ENCODE data around the gene PTPRM. TPM values are rescaled to one million over a fixed set of nuclear protein-coding genes. Genes with fewer than 3 reads are reported as not detected.

PTPRM gene
- total and polyA plus RNA-seq, 2 of the 8 experiments (the other 6 are each of a cell fraction or from before 2014, with no cell fraction given) = 4.1 to 7.0 TPM

GRCh38 chr18:7857562-7857961, 290.4 kb downstream of the PTPRM start:
- 68% methylated on average over 1 of the region's 1 CpG; no CpG with 5 or more reads in 1 of the 2 experiments for WGBS, 2 experiments (ENCODE audit: extremely low coverage in 1 of 2, insufficient coverage in 1 of 2, insufficient read length in 1 of 2, insufficient replicate concordance in 2 of 2, low coverage in 1 of 2, low lambda C conversion rate in 2 of 2, missing lambda C conversion rate in 1 of 2)
- H3K14ac ChIP-seq (ENCODE audit: insufficient read length) = no peak overlapping the region
- TF ChIP-seq, protein P1, sequence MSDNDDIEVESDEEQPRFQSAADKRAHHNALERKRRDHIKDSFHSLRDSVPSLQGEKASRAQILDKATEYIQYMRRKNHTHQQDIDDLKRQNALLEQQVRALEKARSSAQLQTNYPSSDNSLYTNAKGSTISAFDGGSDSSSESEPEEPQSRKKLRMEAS (IDR thresholded peaks at IDR 0.05) = no peak
- TF ChIP-seq RAD21 (IDR thresholded peaks at IDR 0.05 in 1 of 2, conservative IDR thresholded peaks at IDR 0.05 in 1 of 2; ENCODE audit: low read depth in 2 of 2, low read length in 2 of 2) (no peak), CREB1 (IDR thresholded peaks at IDR 0.05) (no peak), CHD1 (IDR thresholded peaks at IDR 0.05; ENCODE audit: low read depth, low read length) (no peak), JUND (IDR thresholded peaks at IDR 0.05; ENCODE audit: low read length) (no peak), TAF7 (optimal IDR thresholded peaks at IDR 0.05; ENCODE audit: borderline replicate concordance, low read depth, low read length) (no peak), RNF2 (IDR thresholded peaks at IDR 0.05; ENCODE audit: borderline replicate concordance, low read depth, low read length, missing control alignments, poor library complexity, severe bottlenecking) (no peak), EZH2 (IDR thresholded peaks at IDR 0.05; ENCODE audit: low read depth, low read length, severe bottlenecking) (no peak), CTBP2 (IDR thresholded peaks at IDR 0.05; ENCODE audit: borderline replicate concordance, insufficient read depth, insufficient read length, low read length) (no peak), SIN3A (conservative IDR thresholded peaks at IDR 0.05 in 1 of 2, IDR thresholded peaks at IDR 0.05 in 1 of 2; ENCODE audit: low read depth in 1 of 2, low read length in 2 of 2) (no peak), GTF2F1 (IDR thresholded peaks at IDR 0.05; ENCODE audit: borderline replicate concordance, low read depth, low read length) (no peak), HDAC2 (IDR thresholded peaks at IDR 0.05; ENCODE audit: borderline replicate concordance in 1 of 2, low read depth in 2 of 2, low read length in 2 of 2) (no peak), SIRT6 (IDR thresholded peaks at IDR 0.05; ENCODE audit: low read length) (no peak)

More at GRCh38 chr18:7857562-7857961, 290.4 kb downstream of the PTPRM start:
- no peaks in the 10 kb centered on the region for H3K79me1 ChIP-seq (ENCODE audit: low read depth, low read length)
- H3K27me3 ChIP-seq (replicated peaks in 1 of 4; ENCODE audit: control insufficient read depth in 3 of 4, extremely low read depth in 1 of 4, insufficient read depth in 3 of 4, low read length in 3 of 4) = no peaks in the 10 kb centered on the region
- H2BK5ac ChIP-seq (ENCODE audit: low read depth, low read length) = no peak overlapping the region
- H3K56ac ChIP-seq (replicated peaks; ENCODE audit: insufficient read length, low read depth, low read length) = no peak overlapping the region
- CTCF ChIA-PET (ENCODE audit: partially characterized antibody) = interaction anchor here (1.2 to 2.2 kb wide), 4 partner anchors 12 to 227 kb away, joined by 3 to 6 read pairs (median 5); no protein-coding TSS in a partner anchor
- no peaks in the 10 kb centered on the region for H4K20me1 ChIP-seq (replicated peaks in 1 of 2; ENCODE audit: control insufficient read depth in 1 of 2, insufficient read depth in 2 of 2, low read length in 2 of 2)
- no peaks in the 10 kb centered on the region for H3K4me1 ChIP-seq (replicated peaks in 1 of 4; ENCODE audit: control insufficient read depth in 3 of 4, insufficient read depth in 4 of 4, low read length in 3 of 4)
- H4K91ac ChIP-seq (replicated peaks; ENCODE audit: insufficient read length, low read length) = no peak overlapping the region
- H2AFZ ChIP-seq (ENCODE audit: low read length) = no peak overlapping the region
- no peak overlapping the region; a peak in 1 of 7 replicates for H3K9ac ChIP-seq (replicated peaks in 1 of 4; ENCODE audit: extremely low read depth in 1 of 4, low read depth in 3 of 4, low read length in 3 of 4)
- H3K18ac ChIP-seq (ENCODE audit: extremely low read depth, low read length) = no peak overlapping the region
- H3K79me2 ChIP-seq (ENCODE audit: control insufficient read depth in 1 of 2, insufficient read depth in 2 of 2, low read length in 2 of 2) = no peaks in the 10 kb centered on the region
- H3K27ac ChIP-seq (ENCODE audit: low read depth, low read length) = no peak overlapping the region
- H3K9me3 ChIP-seq (ENCODE audit: insufficient read depth in 2 of 2, low read depth in 1 of 2, low read length in 1 of 2) = no peaks in the 10 kb centered on the region
- H3K23me2 ChIP-seq (ENCODE audit: low read depth, low read length) = no peaks in the 10 kb centered on the region
- H3K4ac ChIP-seq (replicated peaks; ENCODE audit: insufficient read length, low read depth, low read length) = no peak overlapping the region
- H2BK20ac ChIP-seq (ENCODE audit: low read length) = no peak overlapping the region
- no peak overlapping the region for H4K5ac ChIP-seq (ENCODE audit: insufficient read length, low read depth, low read length)
- DNase-seq (ENCODE audit: low read depth in 1 of 2, low spot score in 2 of 2) (no peak), FAIRE-seq (no peak)
- H2AK5ac ChIP-seq (ENCODE audit: low read depth, low read length) = no peak overlapping the region
- POLR2A ChIA-PET (ENCODE audit: partially characterized antibody) = no interaction called here
- H3K23ac ChIP-seq (ENCODE audit: insufficient read length) = no peak overlapping the region
- no peak overlapping the region for H3K4me3 ChIP-seq (ENCODE audit: extremely low read depth in 1 of 4, insufficient read depth in 2 of 4, low read depth in 3 of 4, low read length in 4 of 4)
- no peak overlapping the region for H2BK120ac ChIP-seq (replicated peaks; ENCODE audit: low read depth, low read length)
- no peaks in the 10 kb centered on the region for H3K36me3 ChIP-seq (ENCODE audit: control insufficient read depth in 2 of 4, insufficient read depth in 4 of 4, low read length in 3 of 4)
- no peak overlapping the region for H2BK12ac ChIP-seq (ENCODE audit: low read depth, low read length)
- H4K8ac ChIP-seq (ENCODE audit: extremely low read depth, insufficient read depth, low read length) = no peak overlapping the region
- no peak overlapping the region for H2BK15ac ChIP-seq (ENCODE audit: low read length)
- no peak overlapping the region for H3K4me2 ChIP-seq (ENCODE audit: insufficient read depth in 1 of 2, low read depth in 2 of 2, low read length in 2 of 2)
